Neural progenitor cell (in vitro differentiated cells): ENCODE results near the gene KAZN.

Experiments
- CTCF ChIP-seq: fragments of 200-600 bp; sonication (generic); IDR thresholded peaks from 2 replicates; pipeline ENCODE4 v1.5.1; 2017; ENCODE audit warnings: antibody characterized with exemption, mild to moderate bottlenecking
- EZH2 ChIP-seq: fragments of 200-600 bp; sonication (generic); IDR thresholded peaks from 2 replicates; pipeline ENCODE4 v1.6.1; 2017; ENCODE audit warnings: antibody characterized with exemption, mild to moderate bottlenecking, moderate library complexity
- EZH2phosphoT487 ChIP-seq: fragments of 200-600 bp; sonication (generic); IDR thresholded peaks from 2 replicates; pipeline ENCODE4 v1.6.1; 2017; ENCODE audit warnings: antibody characterized with exemption

- no peak for TF ChIP-seq CTCF
- TF ChIP-seq EZH2 = no peak
- no peak for TF ChIP-seq EZH2phosphoT487
Measured at GRCh38 chr1:14842361-14842760, 243.9 kb downstream of the KAZN start.
